Erythroblast (primary cell): ENCODE data around the gene CEMIP.

ENCODE experiments used
- GATA1 ChIP-seq: IDR thresholded peaks from 2 replicates; pipeline ENCODE4 v1.6.1; 2011; ENCODE audit warnings: low read depth, mild to moderate bottlenecking, control low read depth, low read length, moderate library complexity
- POLR2A ChIP-seq: IDR thresholded peaks from 2 replicates; pipeline ENCODE4 v1.6.1; 2011; ENCODE audit warnings: mild to moderate bottlenecking, low read length

DNA sequence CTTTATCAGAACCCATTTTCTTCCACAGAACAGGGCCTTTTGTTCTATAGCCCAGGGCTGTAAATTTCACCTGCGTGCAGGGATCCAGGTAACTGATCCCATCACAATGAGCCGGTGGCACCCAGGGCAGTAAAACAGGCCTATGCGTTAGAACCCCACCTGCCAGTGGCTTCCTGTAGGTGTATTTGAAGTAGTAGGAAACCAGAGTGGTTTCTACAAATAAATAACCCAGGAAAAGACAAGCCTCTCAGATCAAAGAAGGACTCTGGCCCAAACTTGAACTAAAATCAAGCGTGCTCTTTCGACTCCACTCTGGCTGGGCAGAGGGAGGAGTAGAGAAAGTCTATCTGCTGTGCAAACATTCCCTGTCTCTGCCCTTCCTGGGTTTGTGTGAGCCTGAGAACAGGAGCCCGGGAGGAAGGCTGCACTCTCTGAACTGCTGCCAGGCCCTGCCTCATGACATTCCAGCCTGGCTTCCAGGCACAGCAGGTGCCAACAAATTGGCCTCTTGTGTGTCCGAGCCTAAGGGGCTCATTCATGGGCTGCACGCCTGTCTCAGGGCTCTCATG is 77.7 kb downstream of the CEMIP start:
- no peak for TF ChIP-seq POLR2A
- no peak for TF ChIP-seq GATA1
